ENCODE data around the gene ACVR2B. TPM values are rescaled to one million over a fixed set of nuclear protein-coding genes. Genes with fewer than 3 reads are reported as not detected.
A peak's percentile ranks its signal among the peaks of the same experiment; 100 is the strongest.

ACVR2B gene
- total and polyA plus RNA-seq, 2 of the 13 experiments (the other 11 are each of a cell fraction or from before 2014, with no cell fraction given) = 10.0 to 12.7 TPM

GRCh38 chr3:38454884-38455638, 1.4 kb downstream of the ACVR2B start (continued):
- 0 out of 2 replicates have a peak, but pooled peaks have one; percentile 52 for TF ChIP-seq ZNF138 (CRISPR knock-in tag; IDR thresholded peaks at IDR 0.05; ENCODE audit: low read depth)
- peak; percentile 10; the same call in 1 of the 2 replicates for TF ChIP-seq FOXJ3 (CRISPR knock-in tag; IDR thresholded peaks at IDR 0.05; ENCODE audit: borderline replicate concordance)
- peak; percentile 55; the same call in 1 of the 3 replicates for TF ChIP-seq MXI1 (IDR thresholded peaks at IDR 0.05; ENCODE audit: borderline replicate concordance, low read depth, low read length)
- 0 out of 2 replicates have a peak, but pooled peaks have one; percentile 23 for TF ChIP-seq CBFB (CRISPR knock-in tag; IDR thresholded peaks at IDR 0.05)
- TF ChIP-seq ZKSCAN1 (IDR thresholded peaks at IDR 0.05; ENCODE audit: low read length) = no peak
- TF ChIP-seq ZNF230 (CRISPR knock-in tag; IDR thresholded peaks at IDR 0.05) = peak; percentile 78; the same call in 1 of the 2 replicates
- TF ChIP-seq HOXA9 (CRISPR knock-in tag; IDR thresholded peaks at IDR 0.05; ENCODE audit: borderline replicate concordance) = peak; percentile 50; the same call in 1 of the 2 replicates
- TF ChIP-seq ZNF205 (CRISPR knock-in tag; IDR thresholded peaks at IDR 0.05) = 0 out of 2 replicates have a peak, but pooled peaks have one; percentile 26
- TF ChIP-seq ZNF792 (CRISPR knock-in tag; IDR thresholded peaks at IDR 0.05) = peak; percentile 70; the same call in 1 of the 2 replicates
- TF ChIP-seq ZNF839 (CRISPR knock-in tag; IDR thresholded peaks at IDR 0.05; ENCODE audit: borderline replicate concordance) = no peak
- TF ChIP-seq ZFP36L1 (CRISPR knock-in tag; IDR thresholded peaks at IDR 0.05) = 0 out of 2 replicates have a peak, but pooled peaks have one; percentile 24
- peak; percentile 33; the same call in 1 of the 2 replicates for TF ChIP-seq SIX1 (CRISPR knock-in tag; IDR thresholded peaks at IDR 0.05; ENCODE audit: borderline replicate concordance)
- TF ChIP-seq, protein P1, sequence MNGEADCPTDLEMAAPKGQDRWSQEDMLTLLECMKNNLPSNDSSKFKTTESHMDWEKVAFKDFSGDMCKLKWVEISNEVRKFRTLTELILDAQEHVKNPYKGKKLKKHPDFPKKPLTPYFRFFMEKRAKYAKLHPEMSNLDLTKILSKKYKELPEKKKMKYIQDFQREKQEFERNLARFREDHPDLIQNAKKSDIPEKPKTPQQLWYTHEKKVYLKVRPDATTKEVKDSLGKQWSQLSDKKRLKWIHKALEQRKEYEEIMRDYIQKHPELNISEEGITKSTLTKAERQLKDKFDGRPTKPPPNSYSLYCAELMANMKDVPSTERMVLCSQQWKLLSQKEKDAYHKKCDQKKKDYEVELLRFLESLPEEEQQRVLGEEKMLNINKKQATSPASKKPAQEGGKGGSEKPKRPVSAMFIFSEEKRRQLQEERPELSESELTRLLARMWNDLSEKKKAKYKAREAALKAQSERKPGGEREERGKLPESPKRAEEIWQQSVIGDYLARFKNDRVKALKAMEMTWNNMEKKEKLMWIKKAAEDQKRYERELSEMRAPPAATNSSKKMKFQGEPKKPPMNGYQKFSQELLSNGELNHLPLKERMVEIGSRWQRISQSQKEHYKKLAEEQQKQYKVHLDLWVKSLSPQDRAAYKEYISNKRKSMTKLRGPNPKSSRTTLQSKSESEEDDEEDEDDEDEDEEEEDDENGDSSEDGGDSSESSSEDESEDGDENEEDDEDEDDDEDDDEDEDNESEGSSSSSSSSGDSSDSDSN (CRISPR knock-in tag; IDR thresholded peaks at IDR 0.05) = peak; percentile 74
- peak; percentile 29; the same call in 1 of the 2 replicates for TF ChIP-seq SMAD1 (CRISPR knock-in tag; IDR thresholded peaks at IDR 0.05; ENCODE audit: borderline replicate concordance, low read depth)
- TF ChIP-seq SP4 (CRISPR knock-in tag; IDR thresholded peaks at IDR 0.05) = peak; percentile 42; the same call in 1 of the 2 replicates
- 0 out of 2 replicates have a peak, but pooled peaks have one; percentile 35 for TF ChIP-seq KDM4B (CRISPR knock-in tag; IDR thresholded peaks at IDR 0.05)
- peak; percentile 25; the same call in 1 of the 2 replicates for TF ChIP-seq ZFX (CRISPR knock-in tag; IDR thresholded peaks at IDR 0.05; ENCODE audit: low read depth)
- 0 out of 2 replicates have a peak, but pooled peaks have one; percentile 0 for TF ChIP-seq SRY (CRISPR knock-in tag; IDR thresholded peaks at IDR 0.05)
- TF ChIP-seq ZNF501 (CRISPR knock-in tag; IDR thresholded peaks at IDR 0.05) = peak; percentile 54; the same call in 1 of the 2 replicates
- TF ChIP-seq, protein P2, sequence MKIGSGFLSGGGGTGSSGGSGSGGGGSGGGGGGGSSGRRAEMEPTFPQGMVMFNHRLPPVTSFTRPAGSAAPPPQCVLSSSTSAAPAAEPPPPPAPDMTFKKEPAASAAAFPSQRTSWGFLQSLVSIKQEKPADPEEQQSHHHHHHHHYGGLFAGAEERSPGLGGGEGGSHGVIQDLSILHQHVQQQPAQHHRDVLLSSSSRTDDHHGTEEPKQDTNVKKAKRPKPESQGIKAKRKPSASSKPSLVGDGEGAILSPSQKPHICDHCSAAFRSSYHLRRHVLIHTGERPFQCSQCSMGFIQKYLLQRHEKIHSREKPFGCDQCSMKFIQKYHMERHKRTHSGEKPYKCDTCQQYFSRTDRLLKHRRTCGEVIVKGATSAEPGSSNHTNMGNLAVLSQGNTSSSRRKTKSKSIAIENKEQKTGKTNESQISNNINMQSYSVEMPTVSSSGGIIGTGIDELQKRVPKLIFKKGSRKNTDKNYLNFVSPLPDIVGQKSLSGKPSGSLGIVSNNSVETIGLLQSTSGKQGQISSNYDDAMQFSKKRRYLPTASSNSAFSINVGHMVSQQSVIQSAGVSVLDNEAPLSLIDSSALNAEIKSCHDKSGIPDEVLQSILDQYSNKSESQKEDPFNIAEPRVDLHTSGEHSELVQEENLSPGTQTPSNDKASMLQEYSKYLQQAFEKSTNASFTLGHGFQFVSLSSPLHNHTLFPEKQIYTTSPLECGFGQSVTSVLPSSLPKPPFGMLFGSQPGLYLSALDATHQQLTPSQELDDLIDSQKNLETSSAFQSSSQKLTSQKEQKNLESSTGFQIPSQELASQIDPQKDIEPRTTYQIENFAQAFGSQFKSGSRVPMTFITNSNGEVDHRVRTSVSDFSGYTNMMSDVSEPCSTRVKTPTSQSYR (CRISPR knock-in tag; IDR thresholded peaks at IDR 0.05; ENCODE audit: borderline replicate concordance) = peak; percentile 65; the same call in 1 of the 2 replicates

Data from HepG2 (cell line).